HCT116 (cell line): ENCODE data around the gene TCIRG1. TPM values are rescaled to one million over a fixed set of nuclear protein-coding genes. Genes with fewer than 3 reads are reported as not detected.

Experiments used
- ATAC-seq: fragments of 200-7000 bp; cut with Tn5 transposase; 2 replicates; pipeline ENCODE4 v1.9.1; 2020; ENCODE audit warnings: mild to moderate bottlenecking, moderate library complexity
- BruUV-seq: library from RNA; stranded (reverse); fragments of 400-500 nt; replicated peaks from 2 replicates; lab custom pipeline; 2021; lab: Mats Ljungman, UMichigan
- CTCF ChIA-PET: fragments of 300-600 bp; sonication (Branson Sonifier 250); formaldehyde crosslinking; loops from one replicate; lab custom pipeline; 2021; ENCODE audit warnings: antibody characterized with exemption; lab: Charles Lee
- POLR2A ChIA-PET: fragments of 300-600, 350-600 bp; sonication (Branson Sonifier 250); formaldehyde crosslinking; loops from one replicate; lab custom pipeline; 2021; ENCODE audit warnings: antibody characterized with exemption; lab: Charles Lee
- RAD21 ChIA-PET, 2 experiments: fragments of 300-600 bp; sonication (Branson Sonifier 250); formaldehyde crosslinking; loops; one replicate each; lab custom pipeline; 2023; ENCODE audit warnings: low total read pairs in 2 of 2; ENCODE audit not compliant: uncharacterized antibody in 2 of 2, unreplicated experiment in 2 of 2, low non-redundant PET in 1 of 2; lab: Charles Lee
- DNase-seq: peaks from one replicate; pipeline ENCODE4 v3.0.0-alpha.2; 2010; ENCODE audit warnings: low read depth, low spot score
- H2AFZ ChIP-seq: fragments of 200-600 bp; shearing (Covaris generic), sonication (generic); 2 replicates; pipeline ENCODE4 v1.6.1; 2017; ENCODE audit warnings: low read depth, mixed run types, mixed read lengths, antibody characterized with exemption, low read length; ENCODE audit not compliant: poor library complexity, severe bottlenecking
- H3K27ac ChIP-seq: 2 replicates; pipeline ENCODE4 v1.5.1; 2012; ENCODE audit warnings: low read depth, low read length
- H3K27me3 ChIP-seq: fragments of 200-600 bp; sonication (generic); 2 replicates; pipeline ENCODE4 v1.6.1; 2016; ENCODE audit warnings: mixed run types, low read length, mixed read lengths; ENCODE audit not compliant: insufficient read depth
- H3K36me3 ChIP-seq, 2 experiments: fragments of 200-500 bp in 1 of 2; fragments of 200-600 bp in 1 of 2; sonication (Bioruptor generic) in 1 of 2; sonication (generic) in 1 of 2; 2 replicates each; pipeline versions ENCODE4 v1.5.1 to v1.6.1; 2014 to 2016; ENCODE audit warnings: low read length in 2 of 2, inconsistent platforms in 1 of 2, mixed read lengths in 1 of 2, mixed run types in 1 of 2; ENCODE audit not compliant: insufficient read depth in 2 of 2, control insufficient read depth in 1 of 2
- H3K4me1 ChIP-seq, 2 experiments: fragments of 200-600 bp in 1 of 2; sonication (generic) in 1 of 2; 2 replicates each; pipeline versions ENCODE4 v1.5.1 to v1.6.1; 2012 to 2017; ENCODE audit warnings: low read length in 2 of 2, inconsistent platforms in 1 of 2, mild to moderate bottlenecking in 1 of 2, mixed read lengths in 1 of 2, mixed run types in 1 of 2, moderate library complexity in 1 of 2; ENCODE audit not compliant: insufficient read depth in 2 of 2, control insufficient read depth in 1 of 2
- H3K4me2 ChIP-seq: fragments of 200-600 bp; sonication (generic); 2 replicates; pipeline ENCODE4 v1.6.1; 2017; ENCODE audit warnings: mixed run types, low read length, mixed read lengths
- H3K4me3 ChIP-seq, 2 experiments: fragments of 200-600 bp in 1 of 2; sonication (generic) in 1 of 2; replicated peaks in 1 of 2; 2 replicates each; pipeline ENCODE4 v1.5.1; 2011 to 2016; ENCODE audit warnings: low read length in 2 of 2, control low read depth in 1 of 2, low read depth in 1 of 2, mild to moderate bottlenecking in 1 of 2, mixed read lengths in 1 of 2, mixed run types in 1 of 2
- H3K79me2 ChIP-seq: fragments of 200-600 bp; sonication (generic); 2 replicates; pipeline ENCODE4 v1.6.1; 2017; ENCODE audit warnings: mild to moderate bottlenecking, mixed run types, low read length, moderate library complexity, mixed read lengths; ENCODE audit not compliant: insufficient read depth
- H3K9ac ChIP-seq: fragments of 200-600 bp; sonication (generic); 2 replicates; pipeline ENCODE4 v1.6.1; 2016; ENCODE audit warnings: low read length, mixed read lengths
- H3K9me2 ChIP-seq: fragments of 200-600 bp; sonication (generic), shearing (Covaris generic); 2 replicates; pipeline ENCODE4 v1.6.1; 2017; ENCODE audit warnings: mixed run types, mild to moderate bottlenecking, moderate library complexity; ENCODE audit not compliant: insufficient read depth
- H3K9me3 ChIP-seq, 2 experiments: fragments of 200-500 bp in 1 of 2; fragments of 200-600 bp in 1 of 2; sonication (Bioruptor generic) in 1 of 2; sonication (generic) in 1 of 2; 2 replicates each; pipeline ENCODE4 v1.6.1; 2014 to 2017; ENCODE audit warnings: low read length in 2 of 2, mixed read lengths in 2 of 2, inconsistent platforms in 1 of 2, low read depth in 1 of 2, mild to moderate bottlenecking in 1 of 2, mixed run types in 1 of 2, moderate library complexity in 1 of 2; ENCODE audit not compliant: control insufficient read depth in 1 of 2, insufficient read depth in 1 of 2
- H4K20me1 ChIP-seq: fragments of 200-600 bp; sonication (generic), shearing (Covaris generic); 2 replicates; pipeline ENCODE4 v1.6.1; 2017; ENCODE audit warnings: mixed run types, mild to moderate bottlenecking, moderate library complexity; ENCODE audit not compliant: insufficient read depth
- ATF3 ChIP-seq: IDR thresholded peaks from 2 replicates; pipeline ENCODE4 v1.6.1; 2012
- CBX3 ChIP-seq: IDR thresholded peaks from 2 replicates; pipeline ENCODE4 v1.6.1; 2012; ENCODE audit warnings: low read depth
- CEBPB ChIP-seq: IDR thresholded peaks from 2 replicates; pipeline ENCODE4 v1.6.1; 2012; ENCODE audit warnings: low read depth
- CTCF ChIP-seq, 3 experiments: fragments of 200-600 bp in 1 of 3; sonication (generic) in 1 of 3; IDR thresholded peaks in 2 of 3; conservative IDR thresholded peaks in 1 of 3; 2 replicates each; pipeline ENCODE4 v1.5.1; 2012 to 2017; ENCODE audit warnings: low read depth in 2 of 3, low read length in 2 of 3, antibody characterized with exemption in 1 of 3, borderline replicate concordance in 1 of 3, control low read depth in 1 of 3, mild to moderate bottlenecking in 1 of 3, mixed read lengths in 1 of 3, mixed run types in 1 of 3, moderate library complexity in 1 of 3; ENCODE audit not compliant: insufficient read depth in 1 of 3
- EGR1 ChIP-seq: IDR thresholded peaks from 2 replicates; pipeline ENCODE4 v1.6.1; 2012; ENCODE audit warnings: low read depth
- ELF1 ChIP-seq: IDR thresholded peaks from 2 replicates; pipeline ENCODE4 v1.6.1; 2012; ENCODE audit warnings: low read depth, borderline replicate concordance
- EZH2 ChIP-seq: fragments of 200-600 bp; sonication (generic); IDR thresholded peaks from 2 replicates; pipeline ENCODE4 v1.6.1; 2017; ENCODE audit warnings: antibody characterized with exemption, mixed run types
- POLR2AphosphoS5 ChIP-seq: IDR thresholded peaks from 2 replicates; pipeline ENCODE4 v1.6.1; 2011; ENCODE audit warnings: mild to moderate bottlenecking, low read depth, low read length, moderate library complexity
- REST ChIP-seq: IDR thresholded peaks from 2 replicates; pipeline ENCODE4 v1.6.1; 2012; ENCODE audit warnings: low read depth
- SIN3A ChIP-seq: IDR thresholded peaks from 2 replicates; pipeline ENCODE4 v1.6.1; 2012; ENCODE audit warnings: low read depth
- SP1 ChIP-seq: IDR thresholded peaks from 2 replicates; pipeline ENCODE4 v1.6.1; 2012; ENCODE audit warnings: low read depth
- TCF7L2 ChIP-seq: IDR thresholded peaks from 2 replicates; pipeline ENCODE4 v1.7.0; 2011; ENCODE audit warnings: borderline replicate concordance, inconsistent platforms; ENCODE audit not compliant: insufficient read depth, insufficient read length; ENCODE audit errors: extremely low read depth
- ZBTB33 ChIP-seq: IDR thresholded peaks from 2 replicates; pipeline ENCODE4 v1.6.1; 2011; ENCODE audit warnings: mild to moderate bottlenecking, low read length, moderate library complexity; ENCODE audit not compliant: insufficient replicate concordance; ENCODE audit errors: extremely low read depth
- ZNF274 ChIP-seq: fragments of 200-500 bp; sonication (Bioruptor generic); IDR thresholded peaks from 2 replicates; pipeline ENCODE4 v1.6.1; 2014; ENCODE audit warnings: mild to moderate bottlenecking, low read depth, low read length, inconsistent platforms
- intact Hi-C: fragments of 100-400 bp; cut with micrococcal nuclease; formaldehyde crosslinking; loops from 2 replicates; pipeline ENCODE4 v1.10.0; 2022
- total RNA-seq: library from RNA; stranded (reverse); gene quantifications from one replicate; pipeline ENCODE4 v1.2.1, GENCODE V29; 2021; ENCODE audit not compliant: unreplicated experiment

Gene TCIRG1
- total RNA-seq, 1 experiment from 2014 or later, result 101 TPM

GRCh38 chr11:68037411-68038225, 1.2 kb upstream of the TCIRG1 start:
- DNase-seq, result no peak
- Histone ChIP-seq H4K20me1 (no peaks in the 10 kb centered on the region), H3K27ac (peak overlapping the region; percentile 87), H2AFZ (no peak overlapping the region), H3K9me3 (no peaks in the 10 kb centered on the region), H3K36me3 (peaks cover 4 to 24% of the 10 kb centered on the region in 2 experiments; a peak in 2 of 4 replicates), H3K9me2 (no peaks in the 10 kb centered on the region), H3K9ac (no peak overlapping the region), H3K4me3 (no peak overlapping the region; a peak in 1 of 4 replicates), H3K27me3 (no peaks in the 10 kb centered on the region), H3K4me2 (peak overlapping the region; percentile 85), H3K4me1 (peaks cover 9 to 23% of the 10 kb centered on the region in 2 experiments; a peak in 3 of 4 replicates), H3K79me2 (peaks cover 34% of the 10 kb centered on the region)
- ChIA-PET POLR2A (interaction anchor here (1.7 kb wide), 1 partner anchor 28 kb away, joined by 5 read pairs; the partner anchor contains the start of gene ALDH3B1), CTCF (no interaction called here), RAD21 (no interaction called here)
- TF ChIP-seq ATF3, result no peak
- TF ChIP-seq SP1, result no peak
- TF ChIP-seq ELF1, result no peak
- TF ChIP-seq ZBTB33, result no peak
- TF ChIP-seq CTCF (IDR thresholded peaks at IDR 0.05 in 2 of 3, conservative IDR thresholded peaks at IDR 0.05 in 1 of 3; ENCODE audit: borderline replicate concordance in 1 of 3, insufficient read depth in 1 of 3, low read depth in 2 of 3, low read length in 2 of 3), result no peak
- no peak for TF ChIP-seq CEBPB
- TF ChIP-seq POLR2AphosphoS5, result no peak; the same call in 1 of the 2 replicates
- no peak for TF ChIP-seq REST
- no peak for TF ChIP-seq EGR1
- TF ChIP-seq CBX3, result no peak
- TF ChIP-seq EZH2, result no peak
- no peak for TF ChIP-seq ZNF274
- TF ChIP-seq TCF7L2, result no peak
- no peak for TF ChIP-seq SIN3A
- BruUV-seq, result no TSS peak
- no peak for ATAC-seq
- intact Hi-C loops, result loop anchor here (10.0 kb wide), 1 partner anchor 87 kb away; the partner anchor contains the start of gene CHKA
